MG63 (cell line): ENCODE measurements around the gene CCM2. TPM values are rescaled to one million over a fixed set of nuclear protein-coding genes. Genes with fewer than 3 reads are reported as not detected.

ENCODE experiments used
- DNase-seq: peaks from one replicate; pipeline ENCODE4 v3.0.0-alpha.2; 2020
- H3K27me3 ChIP-seq: fragments of 250-450 bp; sonication (Bioruptor Pico); 2 replicates; pipeline ENCODE4 v1.5.1; 2020; ENCODE audit warnings: mild to moderate bottlenecking, moderate library complexity
- H3K36me3 ChIP-seq: fragments of 250-450 bp; sonication (Bioruptor Pico); 2 replicates; pipeline ENCODE4 v1.5.1; 2020; ENCODE audit warnings: mild to moderate bottlenecking, moderate library complexity
- H3K4me3 ChIP-seq: fragments of 250-450 bp; sonication (Bioruptor Pico); 2 replicates; pipeline ENCODE4 v1.5.1; 2020; ENCODE audit warnings: mild to moderate bottlenecking, moderate library complexity
- H3K9me3 ChIP-seq: fragments of 250-450 bp; sonication (Bioruptor Pico); 2 replicates; pipeline ENCODE4 v1.5.1; 2020; ENCODE audit warnings: mild to moderate bottlenecking, moderate library complexity
- total RNA-seq: library from RNA; depleted of rRNA; stranded (reverse); fragments of >200 nt; shearing (Covaris generic); gene quantifications from 2 replicates; pipeline ENCODE4 v1.2.3, GENCODE V29; 2014; ENCODE audit warnings: low replicate concordance; rRNA removed

The CCM2 gene
- total RNA-seq, 1 experiment from 2014 or later = 50.6 TPM

GRCh38 chr7:45122975-45123860, 123.2 kb downstream of the CCM2 start:
- Histone ChIP-seq H3K4me3 (no peak overlapping the region), H3K36me3 (no peaks in the 10 kb centered on the region), H3K27me3 (no peaks in the 10 kb centered on the region), H3K9me3 (no peaks in the 10 kb centered on the region)
- no peak for DNase-seq

- no peak for DNase-seq
- H3K9me3 ChIP-seq = no peaks in the 10 kb centered on the region
- no peaks in the 10 kb centered on the region for H3K27me3 ChIP-seq
- no peak overlapping the region for H3K4me3 ChIP-seq
- no peaks in the 10 kb centered on the region for H3K36me3 ChIP-seq
These were observed 124.1 kb downstream of the CCM2 start for GRCh38 chr7:45123913-45124710.

DNA sequence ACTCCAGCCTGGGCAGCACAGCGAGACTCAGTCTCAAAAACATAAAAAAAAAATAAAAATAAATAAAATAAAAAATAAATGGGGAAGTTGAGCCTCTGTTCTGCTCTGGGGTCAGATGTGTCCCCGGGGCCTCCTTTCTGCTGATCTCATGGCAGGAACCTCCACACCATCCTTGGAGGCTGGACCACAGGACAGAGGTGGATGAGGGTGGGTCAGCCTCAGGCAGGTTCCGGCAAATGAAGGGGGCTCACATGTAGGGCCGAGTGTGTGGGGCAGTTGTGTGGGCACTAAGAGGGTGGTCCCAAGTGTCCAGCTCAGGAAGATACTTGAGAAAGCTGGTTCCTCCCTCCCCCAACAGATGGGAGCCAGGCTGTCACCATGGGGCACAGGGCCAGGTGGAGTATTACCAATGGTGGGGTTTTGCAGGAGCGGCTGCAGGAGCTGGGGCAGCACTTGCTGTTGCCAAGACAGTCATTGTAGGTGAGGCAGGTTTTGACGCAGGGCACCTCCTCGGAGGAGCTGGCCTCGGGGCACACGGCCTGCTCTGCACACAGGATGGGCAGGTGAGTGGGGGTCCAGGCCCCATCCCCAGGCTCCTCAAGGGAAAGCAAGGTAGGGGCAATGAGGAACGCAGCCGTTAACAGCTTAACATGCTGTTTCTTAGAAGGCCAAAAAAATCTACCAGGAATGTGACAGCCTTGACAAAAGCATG, 125.3 kb downstream of the CCM2 start:
- Histone ChIP-seq H3K27me3 (no peaks in the 10 kb centered on the region), H3K36me3 (no peaks in the 10 kb centered on the region), H3K9me3 (no peaks in the 10 kb centered on the region), H3K4me3 (no peak overlapping the region)
- DNase-seq = no peak

Other genes with a start within 250 kb of the CCM2 start
- gene PPIA, start 203.5 kb upstream of the CCM2 start, total RNA-seq = 6,024 and 6,806 TPM in 2 replicates
- gene H2AZ2, start 152.1 kb upstream of the CCM2 start, total RNA-seq = 352 and 425 TPM in 2 replicates
- 12.0 and 18.0 TPM in 2 replicates for gene PURB, start 114.7 kb upstream of the CCM2 start, total RNA-seq
- 0.03 TPM in 1 of 2 replicates, not detected in the other for gene MYO1G, start 21.2 kb upstream of the CCM2 start, total RNA-seq
- not detected in 2 replicates for gene NACAD, start 88.8 kb downstream of the CCM2 start, total RNA-seq
- 82.0 and 126 TPM in 2 replicates for gene TBRG4, start 111.5 kb downstream of the CCM2 start, total RNA-seq
- not detected in 2 replicates for gene RAMP3, start 157.6 kb downstream of the CCM2 start, total RNA-seq